HEK293 (cell line): ENCODE results near the gene PALMD.

Experiments
- CTCF ChIA-PET: fragments of 350-600 bp; formaldehyde crosslinking; extraction: SDS; loops from one replicate; lab custom pipeline; 2021; ENCODE audit warnings: antibody characterized with exemption; lab: Yijun Ruan, JAX
- POLR2A ChIA-PET: fragments of 300-600 bp; formaldehyde crosslinking; extraction: SDS; loops from one replicate; lab custom pipeline; 2020; ENCODE audit warnings: antibody characterized with exemption, inconsistent platforms; lab: Yijun Ruan, JAX
- H3K27ac ChIP-seq: fragments of 200-500 bp; sonication (Bioruptor generic); 2 replicates; pipeline ENCODE4 v1.5.1; 2014; ENCODE audit warnings: low read depth, low read length, control low read depth, inconsistent platforms; ENCODE audit errors: extremely low read depth
- H3K36me3 ChIP-seq, 2 experiments: fragments of 200-500 bp in 1 of 2; sonication (Bioruptor generic) in 1 of 2; 1 replicate in 1 of 2; 2 replicates in 1 of 2; pipeline ENCODE4 v1.5.1; 2014 to 2017; ENCODE audit warnings: inconsistent platforms in 2 of 2, low read length in 2 of 2; ENCODE audit not compliant: control insufficient read depth in 2 of 2, insufficient read depth in 1 of 2
- H3K4me1 ChIP-seq: fragments of 200-500 bp; sonication (Bioruptor generic); 2 replicates; pipeline ENCODE4 v1.5.1; 2014; ENCODE audit warnings: mild to moderate bottlenecking, low read length, inconsistent platforms; ENCODE audit not compliant: control insufficient read depth, insufficient read depth
- H3K4me3 ChIP-seq: 2 replicates; pipeline ENCODE4 v1.5.1; 2011; ENCODE audit warnings: low read depth, mild to moderate bottlenecking, control low read depth, low read length, moderate library complexity
- H3K9me3 ChIP-seq: fragments of 200-500 bp; sonication (Bioruptor generic); 2 replicates; pipeline ENCODE4 v1.5.1; 2014; ENCODE audit warnings: low read depth, low read length, inconsistent platforms; ENCODE audit not compliant: control insufficient read depth, insufficient read depth
- GFI1B ChIP-seq: fragments of 450-650 bp; formaldehyde crosslinking; IDR thresholded peaks from 2 replicates; pipeline ENCODE4 v1.5.1; 2016; ENCODE audit warnings: missing biosample characterization, missing genetic modification characterization
- HIC1 ChIP-seq: fragments of 450-650 bp; formaldehyde crosslinking; IDR thresholded peaks from 2 replicates; pipeline ENCODE4 v1.5.1; 2016; ENCODE audit warnings: missing biosample characterization, missing genetic modification characterization
- HOXD13 ChIP-seq: sonication (generic); formaldehyde crosslinking; IDR thresholded peaks from 2 replicates; pipeline ENCODE4 v1.8.0; 2022; ENCODE audit warnings: missing genetic modification reagents, borderline replicate concordance
- PRDM1 ChIP-seq: fragments of 450-650 bp; formaldehyde crosslinking; IDR thresholded peaks from 2 replicates; pipeline ENCODE4; 2016; ENCODE audit warnings: missing biosample characterization, missing genetic modification characterization
- REPIN1 ChIP-seq: fragments of 450-650 bp; formaldehyde crosslinking; IDR thresholded peaks from 2 replicates; pipeline ENCODE4 v1.5.1; 2017; ENCODE audit warnings: missing biosample characterization, missing genetic modification characterization, low read depth
- SALL2 ChIP-seq: fragments of 450-650 bp; formaldehyde crosslinking; IDR thresholded peaks from 2 replicates; pipeline ENCODE4 v1.5.0; 2017; ENCODE audit warnings: missing biosample characterization, mild to moderate bottlenecking, missing genetic modification characterization, borderline replicate concordance
- SETDB1 ChIP-seq: IDR thresholded peaks from one replicate; pipeline ENCODE4 v1.6.1; 2017; ENCODE audit warnings: mild to moderate bottlenecking, low read length, moderate library complexity, mixed read lengths; ENCODE audit not compliant: insufficient read length
- ZNF10 ChIP-seq: fragments of 450-650 bp; formaldehyde crosslinking; IDR thresholded peaks from 2 replicates; pipeline ENCODE4 v1.5.1; 2017; ENCODE audit warnings: missing biosample characterization, missing genetic modification characterization
- ZNF146 ChIP-seq: fragments of 450-650 bp; formaldehyde crosslinking; IDR thresholded peaks from 2 replicates; pipeline ENCODE4 v1.5.1; 2016; ENCODE audit warnings: missing biosample characterization, missing genetic modification characterization
- ZNF155 ChIP-seq: fragments of 450-650 bp; formaldehyde crosslinking; IDR thresholded peaks from 2 replicates; pipeline ENCODE4 v1.5.1; 2016; ENCODE audit warnings: missing biosample characterization, missing genetic modification characterization
- ZNF514 ChIP-seq: fragments of 450-650 bp; formaldehyde crosslinking; IDR thresholded peaks from 2 replicates; pipeline ENCODE4 v1.5.1; 2016; ENCODE audit warnings: missing biosample characterization, missing genetic modification characterization
- ZNF660 ChIP-seq: fragments of 450-650 bp; IDR thresholded peaks from 2 replicates; pipeline ENCODE4 v1.5.1; 2018; ENCODE audit warnings: missing biosample characterization, mild to moderate bottlenecking, missing genetic modification characterization
- ZNF670 ChIP-seq: fragments of 450-650 bp; formaldehyde crosslinking; IDR thresholded peaks from 2 replicates; pipeline ENCODE4 v1.5.1; 2016; ENCODE audit warnings: missing biosample characterization, missing genetic modification characterization, low read depth
- ZNF704 ChIP-seq: fragments of 450-650 bp; formaldehyde crosslinking; IDR thresholded peaks from 2 replicates; pipeline ENCODE4 v1.5.1; 2016; ENCODE audit warnings: missing biosample characterization, missing genetic modification characterization
- ZNF76 ChIP-seq: fragments of 450-650 bp; formaldehyde crosslinking; IDR thresholded peaks from 2 replicates; pipeline ENCODE4; 2016; ENCODE audit warnings: low read depth, missing biosample characterization, missing genetic modification characterization, borderline replicate concordance
- ZNF768 ChIP-seq: fragments of 450-650 bp; formaldehyde crosslinking; IDR thresholded peaks from 2 replicates; pipeline ENCODE4 v1.5.1; 2018; ENCODE audit warnings: missing biosample characterization, mild to moderate bottlenecking, missing genetic modification characterization
- ZSCAN16 ChIP-seq: fragments of 450-650 bp; formaldehyde crosslinking; IDR thresholded peaks from 2 replicates; pipeline ENCODE4 v1.5.1; 2016; ENCODE audit warnings: missing biosample characterization, missing genetic modification characterization
- ZSCAN23 ChIP-seq: fragments of 450-650 bp; formaldehyde crosslinking; IDR thresholded peaks from 2 replicates; pipeline ENCODE4 v1.5.1; 2016; ENCODE audit warnings: missing biosample characterization, missing genetic modification characterization
- TF ChIP-seq, protein P1 (sequence below): fragments of 450-650 bp; formaldehyde crosslinking; IDR thresholded peaks from 2 replicates; pipeline ENCODE4 v1.5.1; 2016; ENCODE audit warnings: missing biosample characterization, missing genetic modification characterization, borderline replicate concordance
- TF ChIP-seq, protein P2 (sequence below): fragments of 450-650 bp; formaldehyde crosslinking; IDR thresholded peaks from 2 replicates; pipeline ENCODE4 v1.5.1; 2016; ENCODE audit warnings: missing biosample characterization, missing genetic modification characterization

PALMD gene

GRCh38 chr1:99602404-99602969, 43.4 kb upstream of the PALMD start:
- POLR2A ChIA-PET, result no interaction called here
- H3K36me3 ChIP-seq, result no peaks in the 10 kb centered on the region
- TF ChIP-seq ZNF514 (no peak), ZNF155 (no peak), ZNF146 (tag by site-specific recombination) (no peak), GFI1B (no peak), ZNF768 (no peak), HOXD13 (CRISPR knock-in tag) (no peak), SETDB1 (no peak), ZSCAN16 (tag by site-specific recombination) (no peak), ZNF670 (tag by site-specific recombination) (no peak), ZNF10 (tag by site-specific recombination) (no peak), SALL2 (tag by site-specific recombination) (no peak), ZNF704 (tag by site-specific recombination) (no peak), ZSCAN23 (tag by site-specific recombination) (no peak), REPIN1 (no peak), ZNF76 (tag by site-specific recombination) (no peak), ZNF660 (tag by site-specific recombination) (no peak), HIC1 (tag by site-specific recombination) (no peak), PRDM1 (tag by site-specific recombination) (no peak)
- TF ChIP-seq, protein P1, sequence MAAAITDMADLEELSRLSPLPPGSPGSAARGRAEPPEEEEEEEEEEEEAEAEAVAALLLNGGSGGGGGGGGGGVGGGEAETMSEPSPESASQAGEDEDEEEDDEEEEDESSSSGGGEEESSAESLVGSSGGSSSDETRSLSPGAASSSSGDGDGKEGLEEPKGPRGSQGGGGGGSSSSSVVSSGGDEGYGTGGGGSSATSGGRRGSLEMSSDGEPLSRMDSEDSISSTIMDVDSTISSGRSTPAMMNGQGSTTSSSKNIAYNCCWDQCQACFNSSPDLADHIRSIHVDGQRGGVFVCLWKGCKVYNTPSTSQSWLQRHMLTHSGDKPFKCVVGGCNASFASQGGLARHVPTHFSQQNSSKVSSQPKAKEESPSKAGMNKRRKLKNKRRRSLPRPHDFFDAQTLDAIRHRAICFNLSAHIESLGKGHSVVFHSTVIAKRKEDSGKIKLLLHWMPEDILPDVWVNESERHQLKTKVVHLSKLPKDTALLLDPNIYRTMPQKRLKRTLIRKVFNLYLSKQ (tag by site-specific recombination), result no peak
- TF ChIP-seq, protein P2, sequence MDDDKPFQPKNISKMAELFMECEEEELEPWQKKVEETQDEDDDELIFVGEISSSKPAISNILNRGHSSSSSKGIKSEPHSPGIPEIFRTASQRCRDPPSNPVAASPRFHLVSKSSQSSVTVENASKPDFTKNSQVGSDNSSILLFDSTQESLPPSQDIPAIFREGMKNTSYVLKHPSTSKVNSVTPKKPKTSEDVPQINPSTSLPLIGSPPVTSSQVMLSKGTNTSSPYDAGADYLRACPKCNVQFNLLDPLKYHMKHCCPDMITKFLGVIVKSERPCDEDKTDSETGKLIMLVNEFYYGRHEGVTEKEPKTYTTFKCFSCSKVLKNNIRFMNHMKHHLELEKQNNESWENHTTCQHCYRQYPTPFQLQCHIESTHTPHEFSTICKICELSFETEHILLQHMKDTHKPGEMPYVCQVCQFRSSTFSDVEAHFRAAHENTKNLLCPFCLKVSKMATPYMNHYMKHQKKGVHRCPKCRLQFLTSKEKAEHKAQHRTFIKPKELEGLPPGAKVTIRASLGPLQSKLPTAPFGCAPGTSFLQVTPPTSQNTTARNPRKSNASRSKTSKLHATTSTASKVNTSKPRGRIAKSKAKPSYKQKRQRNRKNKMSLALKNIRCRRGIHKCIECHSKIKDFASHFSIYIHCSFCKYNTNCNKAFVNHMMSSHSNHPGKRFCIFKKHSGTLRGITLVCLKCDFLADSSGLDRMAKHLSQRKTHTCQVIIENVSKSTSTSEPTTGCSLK (tag by site-specific recombination), result no peak
- no peaks in the 10 kb centered on the region for H3K4me1 ChIP-seq
- CTCF ChIA-PET, result interaction anchor here (0.5 to 0.7 kb wide), 2 partner anchors 17 to 76 kb away, joined by 3 read pairs; no protein-coding TSS in a partner anchor
- H3K9me3 ChIP-seq, result no peaks in the 10 kb centered on the region
- no peak overlapping the region for H3K27ac ChIP-seq
- no peak overlapping the region for H3K4me3 ChIP-seq
